Stimulated activated CD4-positive, alpha-beta T cell treated with anti-CD3 and anti-CD28 coated beads, Interleukin-1b, Interleukin-23, amount 100 ng/mL, for 48 hours (primary cell): ENCODE data around the gene COX19.

Experiments
- DNase-seq: peaks from one replicate; pipeline ENCODE4 v3.0.0-alpha.2; 2020

COX19 gene

GRCh38 chr7:974820-975681 lies at the start of gene COX19:
COX19 (minus strand) TSS chr7:975549; CDS start chr7:975509, 40 bp downstream.
- peak; percentile 91 for DNase-seq

- no peak for DNase-seq
These were observed 49.0 kb upstream of the COX19 start for GRCh38 chr7:1024331-1024841.

GRCh38 chr7:1022801-1023465 lies 47.6 kb upstream of the COX19 start:
- no peak for DNase-seq

- no peak for DNase-seq
These were observed 47.0 kb upstream of the COX19 start for GRCh38 chr7:1022356-1022755.

- no peak for DNase-seq
These were observed 46.6 kb upstream of the COX19 start for GRCh38 chr7:1021931-1022330.

- no peak for DNase-seq
These were observed 46.0 kb upstream of the COX19 start for GRCh38 chr7:1021366-1021765.

GRCh38 chr7:1020849-1021251 lies 45.5 kb upstream of the COX19 start:
- no peak for DNase-seq

- DNase-seq: no peak
These were observed 44.7 kb upstream of the COX19 start for GRCh38 chr7:1019789-1020610.

- no peak for DNase-seq
These were observed 44.0 kb upstream of the COX19 start for GRCh38 chr7:1019255-1019785.

GRCh38 chr7:1018334-1018695 lies 43.0 kb upstream of the COX19 start:
- DNase-seq: no peak

GRCh38 chr7:1017586-1018333 lies 42.4 kb upstream of the COX19 start:
- DNase-seq: no peak

GRCh38 chr7:1016577-1017531 lies 41.5 kb upstream of the COX19 start:
- no peak for DNase-seq

GRCh38 chr7:1015196-1016121 lies 40.1 kb upstream of the COX19 start:
- no peak for DNase-seq

GRCh38 chr7:1014681-1015080 lies 39.3 kb upstream of the COX19 start:
- DNase-seq: no peak

- no peak for DNase-seq
These were observed 38.2 kb upstream of the COX19 start for GRCh38 chr7:1013581-1013980.

- DNase-seq: no peak
These were observed 37.4 kb upstream of the COX19 start for GRCh38 chr7:1012716-1013095.

- no peak for DNase-seq
These were observed 36.8 kb upstream of the COX19 start for GRCh38 chr7:1012004-1012715.

GRCh38 chr7:1011297-1012003 lies 36.1 kb upstream of the COX19 start:
- DNase-seq: no peak

- no peak for DNase-seq
These were observed 34.9 kb upstream of the COX19 start for GRCh38 chr7:1010226-1010625.
